Measurements from ENCODE around the gene EFR3B.

The EFR3B gene

DNA sequence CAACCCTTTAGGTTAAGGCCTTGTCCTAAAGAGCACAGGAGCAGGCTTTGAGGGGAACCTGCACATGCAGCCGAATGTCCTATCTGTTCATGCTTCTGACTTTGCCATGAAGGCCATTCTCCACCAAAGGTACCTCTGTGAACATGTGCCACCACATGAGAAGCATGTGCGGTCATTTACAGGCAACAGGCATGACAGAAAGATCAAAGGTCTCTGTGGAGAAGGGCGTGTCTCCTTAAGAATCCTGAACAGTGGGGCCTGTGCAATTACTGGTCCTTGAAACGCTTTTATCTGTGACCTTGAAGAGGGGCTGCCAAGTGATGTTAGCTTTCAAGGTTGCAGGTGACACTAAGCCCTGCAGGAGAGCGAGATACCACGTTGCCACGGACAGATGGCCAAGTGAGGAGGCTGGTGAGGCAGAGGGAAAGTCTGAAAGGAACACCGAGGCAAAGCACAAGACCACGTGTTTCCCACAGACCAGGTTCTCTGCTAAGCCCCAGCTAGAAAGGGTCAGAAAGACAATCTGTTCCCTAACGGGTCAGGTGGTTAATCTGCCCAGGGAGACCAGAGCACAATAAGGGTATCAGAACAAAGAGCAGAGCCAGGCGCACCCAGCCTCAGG, 146.0 kb downstream of the EFR3B start:
- no peak for DNase-seq (ENCODE audit: low spot score)

DNA sequence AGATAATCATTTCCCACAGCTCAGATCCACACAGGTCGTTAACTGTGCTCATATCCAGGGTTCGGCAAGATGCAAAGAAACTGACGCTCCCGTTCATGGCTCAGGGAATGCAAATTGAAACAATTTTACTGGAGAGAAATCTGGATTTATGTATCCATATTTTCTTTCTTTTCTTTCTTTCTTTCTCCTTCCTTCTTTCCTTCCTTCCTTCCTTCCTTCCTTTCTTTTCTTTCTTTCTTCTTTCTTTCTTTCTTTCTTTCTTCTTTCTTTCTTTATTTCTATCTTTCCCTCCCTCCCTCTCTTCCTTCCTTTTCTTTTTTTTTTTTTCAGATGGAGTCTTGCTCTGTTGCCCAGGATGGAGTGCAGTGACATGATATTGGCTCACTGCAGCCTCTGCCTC, 146.5 kb downstream of the EFR3B start:
- no peak for DNase-seq (ENCODE audit: low spot score)

DNA sequence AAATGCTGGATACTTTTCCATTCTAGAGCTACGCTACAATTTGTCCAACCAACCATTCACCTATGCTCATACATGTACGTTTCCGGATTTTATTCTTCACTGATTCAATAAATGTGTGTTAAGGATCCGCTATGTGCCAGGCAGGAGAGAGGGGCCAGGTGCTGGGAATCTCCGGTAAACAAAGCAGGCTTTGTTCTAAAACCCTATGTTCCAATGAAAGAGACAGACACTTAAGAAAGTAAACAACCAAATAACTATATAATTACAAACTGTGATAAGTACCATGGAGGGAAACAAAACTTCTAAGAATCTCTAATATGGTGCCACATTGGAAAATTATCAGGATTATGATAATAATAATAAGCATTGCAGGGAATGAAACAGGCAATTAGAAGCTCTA, 148.7 kb downstream of the EFR3B start:
- no peak for DNase-seq (ENCODE audit: low spot score)

DNA sequence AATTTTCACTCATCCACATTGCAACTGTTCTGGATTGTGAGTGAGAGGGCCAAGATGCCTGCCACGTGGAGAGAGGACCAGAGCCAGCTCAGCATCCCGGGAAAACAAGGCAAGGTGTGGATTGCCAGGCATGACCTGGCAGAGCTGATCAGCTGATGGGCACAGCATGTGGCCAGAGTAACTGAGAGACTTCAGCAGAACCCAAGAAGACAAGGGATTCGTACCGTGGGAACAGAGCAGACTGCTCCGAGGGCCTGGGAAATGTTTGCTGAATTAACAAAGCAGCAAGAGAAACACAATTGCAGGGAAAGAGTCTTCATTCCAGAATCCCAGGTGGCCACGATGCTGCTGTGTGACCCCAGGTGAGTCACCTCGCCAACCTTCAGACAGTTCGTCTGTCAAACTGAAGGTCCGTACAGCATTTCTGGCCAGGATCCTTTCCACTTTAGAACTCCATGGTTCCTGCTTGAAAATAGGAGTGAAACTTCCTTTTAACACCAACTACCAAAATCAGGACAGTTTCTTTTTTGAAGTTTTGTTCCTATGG, 152.8 kb downstream of the EFR3B start:
- no peak for DNase-seq (ENCODE audit: low spot score)

DNA sequence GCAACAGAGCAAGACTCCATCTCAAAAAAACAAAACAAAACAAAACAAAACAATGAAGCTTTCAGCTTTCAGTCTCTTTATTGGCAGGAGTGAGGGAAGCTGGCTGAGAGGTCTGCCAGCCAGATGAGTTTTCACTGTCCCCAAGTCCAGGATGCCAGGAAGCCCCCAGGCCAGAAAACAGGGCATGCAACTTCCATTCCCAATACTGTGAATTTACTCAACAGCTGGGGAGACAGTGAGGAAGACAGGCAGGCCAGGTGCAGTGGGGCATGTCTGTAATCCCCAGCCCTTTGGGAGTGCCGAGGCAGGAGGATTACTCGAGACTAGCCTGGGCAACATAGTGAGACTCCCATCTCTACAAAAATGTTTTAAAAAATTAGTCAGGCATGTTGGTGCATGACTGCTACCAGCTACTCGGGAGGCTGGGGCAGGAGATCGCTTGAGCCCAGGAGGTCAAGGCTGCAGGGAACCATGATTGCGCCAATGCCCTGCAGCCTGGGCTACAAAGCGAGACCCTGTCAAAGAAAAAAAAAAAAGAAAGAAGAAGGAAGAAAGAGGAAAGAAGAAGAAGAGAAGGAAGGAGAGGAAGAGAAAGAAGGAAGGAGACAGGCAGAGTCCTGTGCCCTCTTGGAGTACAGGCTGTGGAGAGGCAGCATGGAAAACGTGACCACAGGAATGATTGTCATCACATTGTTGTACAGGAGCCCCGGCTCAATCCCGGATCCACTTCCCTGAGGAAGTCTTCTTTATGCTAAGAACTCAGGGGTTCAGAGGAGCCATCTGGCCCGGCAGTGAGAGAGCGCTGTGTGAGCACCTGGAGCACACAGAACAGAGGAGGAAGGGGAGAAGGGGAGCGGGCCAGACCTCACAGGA, 155.7 kb downstream of the EFR3B start:
- no peak for DNase-seq (ENCODE audit: low spot score)

DNA sequence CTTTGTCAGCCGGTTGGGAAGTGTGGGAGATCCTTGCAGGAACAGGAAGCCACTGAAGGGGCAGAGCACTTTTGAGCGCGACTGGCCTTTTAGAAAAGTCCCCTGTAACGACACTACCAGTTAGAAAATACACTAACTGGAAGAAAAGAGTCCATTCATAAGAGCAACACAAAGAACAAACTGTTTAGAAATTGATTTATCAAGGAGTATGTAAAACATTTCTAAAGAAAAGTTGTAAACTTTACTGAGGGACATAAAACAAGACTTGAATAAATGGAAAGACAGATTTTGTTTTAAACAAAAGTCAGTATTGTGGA, 156.3 kb downstream of the EFR3B start:
- no peak for DNase-seq (ENCODE audit: low spot score)

DNA sequence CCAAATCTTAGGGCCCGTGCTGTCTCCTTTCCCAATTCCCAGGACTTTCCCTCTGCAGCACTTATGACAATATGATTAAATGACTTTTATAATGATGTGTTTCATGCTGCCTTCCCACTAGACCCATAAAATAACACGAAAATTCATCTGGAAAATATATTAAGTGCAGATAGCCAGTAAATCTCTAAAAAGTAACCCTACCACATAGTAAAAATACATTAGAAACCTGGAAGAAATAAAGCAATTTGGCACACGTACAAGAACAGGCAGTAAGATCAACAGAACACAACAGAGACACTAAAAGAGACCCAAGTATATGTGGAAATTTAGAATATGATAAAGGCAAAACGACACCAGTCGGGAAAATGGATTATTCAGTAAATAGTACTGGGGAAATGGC, 156.7 kb downstream of the EFR3B start:
- no peak for DNase-seq (ENCODE audit: low spot score)

DNA sequence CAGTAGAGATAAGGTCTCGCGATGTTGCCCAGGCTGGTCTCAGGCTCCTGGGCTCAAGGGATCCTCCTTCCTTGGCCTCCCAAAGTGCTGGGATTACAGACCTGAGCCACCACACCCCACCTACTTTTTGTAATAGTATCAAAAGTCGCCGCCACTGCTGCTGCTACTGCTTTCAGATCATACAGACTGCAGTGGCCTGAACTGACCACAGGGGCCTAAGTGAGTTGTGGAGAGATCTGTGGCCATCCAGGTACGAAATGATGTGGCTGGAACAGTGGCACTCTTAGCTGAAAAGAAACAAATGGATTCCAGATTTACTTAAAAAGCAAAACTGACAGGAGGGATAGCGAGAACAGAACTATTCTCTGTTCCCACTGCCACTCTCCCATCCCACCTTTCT, 159.4 kb downstream of the EFR3B start:
- no peak for DNase-seq (ENCODE audit: low spot score)

DNA sequence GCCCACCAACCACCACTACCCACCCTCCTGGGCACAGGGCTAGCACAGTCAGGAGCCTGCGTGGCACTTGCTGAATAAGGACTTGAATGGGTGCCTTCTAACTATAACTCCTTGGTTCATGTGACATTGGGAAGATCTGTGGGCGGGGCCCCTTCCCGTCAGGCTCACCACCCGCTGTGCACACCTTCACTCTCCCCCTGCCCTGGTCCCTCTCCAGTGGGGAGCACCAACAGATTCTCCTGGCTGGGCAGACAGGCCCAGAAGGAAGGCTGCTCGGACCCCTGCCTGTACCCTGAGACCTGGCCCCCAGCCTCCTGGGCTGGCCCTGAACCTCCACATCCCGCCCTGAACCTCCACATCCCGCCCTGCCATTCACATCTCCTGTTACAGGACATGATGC, 159.9 kb downstream of the EFR3B start:
- DNase-seq (ENCODE audit: low spot score), result no peak

DNA sequence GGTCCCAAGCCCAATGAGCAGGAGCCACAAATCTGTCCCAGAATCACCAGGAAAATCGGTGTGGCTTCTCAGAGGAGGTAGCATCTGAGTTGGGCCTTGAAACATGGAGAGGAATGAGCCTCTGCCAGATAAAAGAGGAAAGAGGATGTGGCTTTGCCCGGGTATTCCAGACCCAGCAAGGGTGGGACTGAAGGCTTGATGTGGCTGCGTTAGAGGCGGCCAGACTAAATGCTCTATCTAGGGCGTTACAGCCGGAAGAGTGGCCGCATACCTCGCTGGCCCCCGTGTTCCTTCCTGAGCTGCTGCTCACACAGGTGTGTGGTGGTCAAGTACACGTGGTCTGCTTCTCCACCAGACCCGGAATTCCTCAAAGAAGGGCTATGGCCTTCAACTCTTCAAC, 160.4 kb downstream of the EFR3B start:
- no peak for DNase-seq (ENCODE audit: low spot score)

DNA sequence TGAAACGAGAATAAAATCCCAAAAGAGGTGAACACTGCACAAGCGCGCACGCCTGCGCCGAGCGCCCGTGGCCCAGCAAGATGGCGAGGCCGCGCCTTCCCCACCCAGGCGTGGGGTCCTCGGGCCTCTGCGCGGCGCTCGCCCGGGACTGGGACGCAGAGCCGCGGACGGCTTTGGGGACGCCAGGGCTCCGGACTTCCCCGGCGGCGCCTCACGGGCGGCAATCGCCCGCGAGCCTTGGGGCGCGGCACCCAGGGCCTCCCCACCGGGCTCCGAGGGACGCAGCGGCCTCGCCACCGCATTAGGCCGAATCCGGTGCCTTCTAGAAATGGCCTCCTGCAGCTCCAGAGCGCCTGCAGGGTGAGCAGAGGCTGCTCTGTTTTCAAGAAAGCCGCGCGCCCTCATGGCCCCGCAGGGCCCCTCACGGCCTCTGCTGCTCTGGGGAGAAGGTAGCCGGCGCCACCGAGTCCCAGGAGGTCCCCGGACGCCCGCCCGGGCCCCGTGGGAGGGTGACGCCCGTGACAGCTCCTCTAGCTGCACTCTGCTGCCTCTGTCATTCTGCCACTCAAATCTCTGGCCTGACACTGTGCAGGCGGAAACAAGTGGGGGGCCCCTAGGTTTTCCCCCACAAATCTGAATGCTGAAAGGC, 162.4 kb downstream of the EFR3B start:
- DNase-seq (ENCODE audit: low spot score), result peak; percentile 52

DNA sequence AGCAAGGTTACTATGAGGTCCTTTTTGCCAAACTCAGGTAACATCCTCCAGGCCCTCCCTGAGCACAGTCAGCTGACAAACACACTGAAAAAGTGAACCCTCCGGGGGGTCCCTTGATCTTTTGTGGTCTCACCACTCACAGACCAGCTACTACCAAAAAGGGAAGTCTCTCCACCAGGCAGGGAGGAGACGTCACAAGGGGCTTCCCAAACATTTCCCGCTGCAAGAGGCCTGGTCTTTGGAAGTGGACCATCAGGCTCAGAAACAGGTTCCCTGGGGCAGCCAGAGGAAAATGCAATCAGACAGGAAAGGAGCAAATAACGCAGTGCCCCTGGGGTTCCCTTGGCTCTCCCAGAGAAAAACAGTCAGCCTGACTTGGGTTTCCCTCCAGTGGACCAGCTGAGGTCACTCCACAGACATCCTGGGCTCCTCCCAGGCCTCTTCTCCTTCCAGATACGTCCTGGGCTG, 165.2 kb downstream of the EFR3B start:
- no peak for DNase-seq (ENCODE audit: low spot score)

Measured in putamen (tissue), 1 donor.